NAMALWA (cell line): ENCODE data around the gene SAAL1.
"Not testable (repeated sequence)": the region's sequence is repeated elsewhere in the genome, so short reads cannot be mapped to it uniquely, and the experiment has no call there.

Experiments
- DNase-seq: peaks from one replicate; pipeline ENCODE4 v3.0.0-alpha.2; 2015; ENCODE audit warnings: low spot score

Gene SAAL1, protein sequence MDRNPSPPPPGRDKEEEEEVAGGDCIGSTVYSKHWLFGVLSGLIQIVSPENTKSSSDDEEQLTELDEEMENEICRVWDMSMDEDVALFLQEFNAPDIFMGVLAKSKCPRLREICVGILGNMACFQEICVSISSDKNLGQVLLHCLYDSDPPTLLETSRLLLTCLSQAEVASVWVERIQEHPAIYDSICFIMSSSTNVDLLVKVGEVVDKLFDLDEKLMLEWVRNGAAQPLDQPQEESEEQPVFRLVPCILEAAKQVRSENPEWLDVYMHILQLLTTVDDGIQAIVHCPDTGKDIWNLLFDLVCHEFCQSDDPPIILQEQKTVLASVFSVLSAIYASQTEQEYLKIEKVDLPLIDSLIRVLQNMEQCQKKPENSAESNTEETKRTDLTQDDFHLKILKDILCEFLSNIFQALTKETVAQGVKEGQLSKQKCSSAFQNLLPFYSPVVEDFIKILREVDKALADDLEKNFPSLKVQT

DNA sequence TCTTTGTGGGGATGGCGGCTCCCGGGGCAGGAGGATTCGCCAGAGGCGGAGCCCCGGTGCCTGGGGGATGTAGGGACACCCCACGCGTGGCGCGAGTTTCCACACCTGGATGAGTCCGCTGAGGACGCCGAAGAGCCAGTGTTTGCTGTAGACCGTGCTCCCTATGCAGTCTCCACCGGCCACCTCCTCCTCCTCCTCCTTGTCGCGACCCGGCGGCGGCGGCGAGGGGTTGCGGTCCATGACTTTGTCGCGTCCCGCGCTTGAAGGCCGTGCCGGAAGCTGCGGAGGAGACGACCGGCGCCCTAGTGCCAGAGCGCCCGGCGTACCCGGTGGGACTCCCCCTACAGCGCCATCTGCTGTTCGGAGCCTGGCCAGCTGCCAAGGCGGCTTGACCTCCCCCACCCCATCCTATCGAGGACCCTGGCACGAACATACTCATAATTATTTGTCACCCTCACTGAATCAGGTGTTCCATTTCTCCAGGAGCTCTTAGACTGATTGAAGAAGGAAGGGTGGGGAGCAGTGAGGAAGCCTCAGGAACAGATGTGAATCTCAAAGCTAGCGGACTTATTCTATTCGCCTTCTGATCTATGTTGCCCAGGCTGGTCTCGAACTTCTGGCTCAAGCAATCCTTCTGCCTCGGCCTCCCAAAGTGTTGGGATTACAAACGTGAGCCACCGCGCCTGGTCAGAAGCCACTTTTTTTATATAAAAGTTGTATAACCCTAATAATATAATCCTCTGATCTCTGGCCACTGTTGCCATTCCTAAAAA lies at the start of gene SAAL1:
TSS of gene SAAL1 (minus strand) at position 281 of the 773 bp plus-strand sequence. CDS start at position 240, 41 bp downstream.
- peak; percentile 91 for DNase-seq

DNA sequence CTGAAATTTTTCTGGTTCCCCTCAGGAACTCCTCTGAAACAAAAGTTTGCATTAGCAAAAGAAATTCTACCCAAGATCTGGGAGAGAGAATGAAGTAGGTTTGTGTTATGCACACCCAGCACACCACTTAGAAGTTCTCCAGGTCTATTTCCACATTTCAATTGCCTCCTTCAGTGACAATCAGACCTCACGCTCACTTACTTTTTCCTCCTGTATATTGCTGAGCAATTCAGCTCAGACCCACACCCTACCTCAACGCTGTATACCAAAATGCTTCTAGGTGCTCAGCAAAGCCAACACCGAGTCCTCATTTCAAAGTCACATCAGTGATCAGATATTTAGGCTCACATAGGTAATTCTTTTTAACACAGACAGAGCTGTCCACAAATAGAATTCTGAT lies 45.7 kb upstream of the SAAL1 start:
- DNase-seq: no peak

DNA sequence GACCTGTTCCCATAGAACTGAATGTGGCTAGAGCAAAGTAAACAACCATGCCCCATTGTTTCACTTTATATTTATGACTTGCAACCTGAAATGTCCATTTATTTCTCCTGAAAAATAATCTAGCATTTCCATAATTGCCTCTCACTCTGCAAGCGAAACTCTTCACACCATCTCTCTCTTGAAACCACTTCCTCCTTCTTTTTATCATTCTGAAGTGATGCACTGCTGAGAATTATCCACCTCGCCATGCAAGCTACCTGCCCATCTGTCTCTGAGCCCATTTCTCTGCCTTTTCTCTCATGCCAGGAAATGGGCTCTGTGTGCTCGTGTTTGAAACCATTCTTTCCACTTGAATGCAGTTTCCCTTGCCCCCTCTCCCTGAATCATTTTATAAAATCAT lies 40.0 kb upstream of the SAAL1 start:
- no peak for DNase-seq

DNA sequence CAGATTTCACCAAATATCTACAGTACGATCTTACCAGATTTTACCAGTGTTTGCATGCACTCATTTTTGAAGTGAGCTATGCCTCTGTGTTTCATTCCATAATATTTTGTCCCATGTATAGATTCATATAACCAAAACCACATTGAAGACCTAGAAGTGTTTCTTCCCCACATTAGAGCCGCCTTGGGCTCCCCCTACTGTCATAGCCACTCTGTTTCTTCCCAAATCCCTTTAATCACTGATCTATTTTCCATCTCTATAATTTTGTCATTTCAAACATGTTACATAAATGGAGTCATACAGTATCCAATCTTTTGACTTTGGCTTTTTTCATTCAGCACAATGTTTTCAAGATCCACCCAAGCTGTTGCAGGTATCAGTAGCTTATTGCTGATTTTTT lies 39.1 kb upstream of the SAAL1 start:
- no peak for DNase-seq

DNA sequence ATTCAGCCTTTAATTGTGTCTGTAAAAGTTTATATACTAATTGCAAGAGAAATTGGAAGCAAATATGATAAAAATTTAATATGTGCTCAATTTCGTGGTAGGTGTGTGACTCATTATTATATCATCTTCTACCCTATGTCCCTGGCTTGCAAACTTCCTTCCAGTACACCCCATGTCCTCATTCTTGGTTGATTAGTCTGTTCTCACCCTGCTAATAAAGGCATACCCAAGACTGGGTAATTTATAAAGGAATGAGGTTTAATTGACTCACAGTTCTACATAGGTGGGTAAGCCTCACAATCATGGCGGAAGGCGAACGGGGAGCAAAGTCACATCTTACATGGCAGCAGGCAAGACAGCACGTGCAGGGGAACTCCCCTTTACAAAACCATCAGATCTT lies 38.4 kb upstream of the SAAL1 start:
- no peak for DNase-seq

DNA sequence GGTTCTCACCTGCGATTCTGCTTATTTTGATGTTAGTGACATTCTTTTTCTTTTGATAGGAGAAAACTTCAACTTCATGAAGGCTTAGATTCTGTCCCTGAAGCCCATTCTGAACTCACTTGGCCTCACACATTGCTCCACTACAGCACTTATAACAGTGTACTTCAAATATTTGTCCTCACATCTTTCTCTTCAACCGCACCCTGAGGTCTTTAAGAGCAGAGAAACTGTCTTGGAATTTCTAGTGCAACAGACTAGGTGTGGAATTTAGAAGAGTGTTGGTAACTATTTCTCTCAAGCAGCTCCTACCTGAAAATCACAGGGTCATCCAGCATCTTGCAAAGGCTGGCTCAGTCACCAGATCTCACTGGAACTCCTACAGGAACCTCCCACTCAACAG lies 34.3 kb upstream of the SAAL1 start:
- no peak for DNase-seq

DNA sequence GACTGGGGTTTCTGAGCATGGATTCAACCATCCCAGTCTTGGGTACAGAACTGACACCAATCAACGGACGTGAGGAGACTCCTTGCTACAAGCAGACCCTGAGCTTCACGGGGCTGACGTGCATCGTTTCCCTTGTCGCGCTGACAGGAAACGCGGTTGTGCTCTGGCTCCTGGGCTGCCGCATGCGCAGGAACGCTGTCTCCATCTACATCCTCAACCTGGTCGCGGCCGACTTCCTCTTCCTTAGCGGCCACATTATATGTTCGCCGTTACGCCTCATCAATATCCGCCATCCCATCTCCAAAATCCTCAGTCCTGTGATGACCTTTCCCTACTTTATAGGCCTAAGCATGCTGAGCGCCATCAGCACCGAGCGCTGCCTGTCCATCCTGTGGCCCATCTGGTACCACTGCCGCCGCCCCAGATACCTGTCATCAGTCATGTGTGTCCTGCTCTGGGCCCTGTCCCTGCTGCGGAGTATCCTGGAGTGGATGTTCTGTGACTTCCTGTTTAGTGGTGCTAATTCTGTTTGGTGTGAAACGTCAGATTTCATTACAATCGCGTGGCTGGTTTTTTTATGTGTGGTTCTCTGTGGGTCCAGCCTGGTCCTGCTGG lies 31.4 kb upstream of the SAAL1 start:
- no peak for DNase-seq

DNA sequence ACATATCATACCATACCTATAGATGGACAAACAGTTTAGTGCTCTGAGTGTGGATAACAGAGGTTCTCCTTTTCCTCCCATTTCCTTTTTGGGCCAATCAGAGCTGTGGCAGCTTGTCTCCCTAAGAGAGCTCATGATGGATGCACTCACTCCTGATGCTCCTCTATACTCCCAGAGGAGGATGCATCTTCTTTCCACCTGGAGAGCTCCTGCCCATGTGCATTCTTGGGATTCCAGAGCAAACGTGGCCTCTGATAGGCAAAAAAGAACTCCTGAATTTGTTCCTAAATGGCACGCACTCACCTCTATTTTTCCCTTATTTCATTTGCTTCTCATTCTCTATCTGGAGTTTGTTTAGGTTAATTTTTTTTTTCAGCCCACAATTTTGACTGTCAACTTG lies 29.4 kb upstream of the SAAL1 start:
- no peak for DNase-seq

DNA sequence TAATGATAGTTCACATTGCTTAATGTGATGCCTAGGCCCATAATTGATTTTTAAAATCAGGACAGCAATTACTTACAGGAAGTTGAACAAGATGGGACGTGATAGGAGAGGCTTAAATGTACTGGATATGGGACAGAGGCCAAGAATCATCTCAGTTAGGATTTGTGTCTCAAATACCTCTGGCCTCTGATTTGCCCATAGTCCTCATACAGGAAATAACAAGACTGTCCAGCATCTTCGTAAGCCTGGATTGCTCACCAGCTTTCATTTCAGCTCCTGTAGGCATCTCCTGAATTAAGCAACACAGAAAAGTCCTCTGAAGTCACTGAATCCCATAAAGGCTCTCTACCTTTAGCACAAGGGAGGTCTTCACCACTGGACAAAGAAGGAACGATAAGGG lies 26.5 kb upstream of the SAAL1 start, which contains the start of gene MRGPRX3:
TSS of gene MRGPRX3 (plus strand) at position 231 of the 400 bp plus-strand sequence. CDS start 4,632 bp downstream, outside the sequence.
- DNase-seq: no peak

DNA sequence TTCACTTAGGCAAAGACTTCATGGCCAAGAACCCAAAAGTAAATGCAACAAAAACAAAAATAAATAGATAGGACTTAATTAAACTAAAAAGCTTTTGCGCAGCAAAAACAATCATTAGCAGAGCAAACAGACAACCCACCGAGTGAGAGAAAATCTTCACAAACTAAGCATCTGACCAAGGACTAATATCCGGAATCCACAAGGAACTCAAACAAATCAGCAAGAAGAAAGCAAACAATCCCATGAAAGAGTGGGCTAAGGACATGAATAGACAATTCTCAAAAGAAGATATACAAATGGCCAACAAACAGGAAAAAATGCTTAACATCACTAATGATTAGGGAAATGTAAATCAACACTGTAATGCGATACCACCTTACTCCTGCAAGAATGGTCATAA lies 25.2 kb upstream of the SAAL1 start:
- not testable (repeated sequence) for DNase-seq

DNA sequence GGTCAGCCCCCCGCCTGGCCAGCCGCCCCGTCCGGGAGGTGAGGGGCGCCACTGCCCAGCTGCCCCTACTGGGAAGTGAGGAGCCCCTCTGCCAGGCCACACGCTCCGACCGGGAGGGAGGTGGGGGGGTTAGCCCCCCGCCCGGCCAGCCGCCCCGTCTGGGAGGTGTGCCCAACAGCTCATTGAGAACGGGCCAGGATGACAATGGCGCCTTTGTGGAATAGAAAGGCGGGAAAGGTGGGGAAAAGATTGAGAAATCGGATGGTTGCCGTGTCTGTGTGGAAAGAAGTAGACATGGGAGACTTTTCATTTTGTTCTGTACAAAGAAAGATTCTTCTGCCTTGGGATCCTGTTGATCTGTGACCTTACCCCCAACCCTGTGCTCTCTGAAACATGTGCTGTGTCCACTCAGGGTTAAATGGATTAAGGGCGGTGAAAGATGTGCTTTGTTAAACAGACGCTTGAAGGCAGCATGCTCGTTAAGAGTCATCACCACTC lies 15.5 kb upstream of the SAAL1 start:
- not testable (repeated sequence) for DNase-seq

DNA sequence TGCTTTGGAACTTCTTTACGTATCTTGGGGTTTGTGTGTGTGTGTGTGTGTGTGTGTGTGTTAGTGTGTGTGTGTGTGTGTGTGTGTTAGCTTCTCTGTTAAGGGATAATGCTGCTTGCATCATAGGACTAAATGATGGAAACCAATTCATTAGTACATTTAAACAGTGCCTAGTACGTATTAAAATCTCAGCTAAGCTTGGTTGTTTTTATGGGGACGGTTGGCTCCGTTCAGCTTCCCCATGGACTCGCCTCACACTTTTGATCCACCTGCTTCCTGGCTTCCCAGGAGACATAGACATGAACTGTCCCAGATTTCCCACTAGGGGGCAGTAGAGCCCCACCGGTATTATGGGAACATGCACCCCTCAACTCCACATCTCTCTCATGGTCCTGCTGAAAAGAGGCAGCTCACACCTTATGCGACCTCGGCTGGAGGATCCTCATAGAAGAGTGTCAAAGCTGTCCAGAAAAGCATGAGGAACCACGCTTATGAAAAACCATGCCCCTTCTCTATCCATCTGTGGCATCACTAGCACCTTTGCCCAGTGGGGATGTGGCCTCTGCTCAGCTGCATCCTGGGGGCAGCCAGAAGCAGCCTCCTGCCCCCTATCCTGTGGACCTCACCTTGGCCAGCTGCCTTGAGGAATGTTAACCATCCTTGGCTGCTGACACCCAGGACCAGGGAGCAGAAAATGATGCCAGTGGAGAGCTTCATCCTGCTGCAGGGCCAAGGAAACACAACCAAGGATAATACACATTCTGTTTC lies 9.7 kb upstream of the SAAL1 start:
- peak; percentile 86 for DNase-seq

DNA sequence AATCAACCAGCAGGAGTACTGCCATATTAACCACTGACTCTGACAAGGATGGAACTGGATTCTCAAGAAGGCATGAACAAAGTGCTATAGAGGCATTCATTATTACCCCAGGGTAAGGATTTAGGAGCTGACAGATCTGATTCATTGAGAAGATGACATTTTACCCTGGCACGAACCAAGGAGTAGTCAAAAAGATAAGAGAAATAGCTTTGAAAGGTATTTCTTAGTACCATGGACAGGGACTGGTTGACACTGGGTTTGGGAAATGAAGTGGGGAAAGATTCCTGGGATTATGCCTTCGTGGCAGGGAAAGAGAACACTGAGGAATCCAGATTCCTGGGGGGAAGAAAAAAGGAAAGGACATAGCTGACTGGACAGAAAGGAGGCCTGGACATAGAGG lies 5.1 kb upstream of the SAAL1 start:
- no peak for DNase-seq

DNA sequence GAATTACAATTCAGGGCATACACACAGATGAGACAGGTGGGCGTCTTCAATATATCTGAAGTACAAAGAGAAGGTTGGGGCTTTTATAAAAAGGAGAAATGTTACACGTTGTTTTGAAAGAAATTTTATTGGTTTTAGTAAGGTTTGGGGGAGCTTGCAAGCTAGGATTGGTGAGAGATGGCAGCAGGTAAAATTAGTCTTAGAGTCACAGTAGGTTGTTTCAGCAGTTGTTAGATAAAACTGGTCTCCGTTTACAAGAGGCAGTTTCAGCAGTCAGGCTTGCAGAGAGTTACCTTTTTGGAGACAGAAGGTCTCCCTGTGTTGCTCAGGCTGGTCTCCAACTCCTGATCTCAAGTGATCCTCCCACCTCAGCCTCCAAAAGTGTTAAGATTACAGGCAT lies 2.4 kb upstream of the SAAL1 start:
- DNase-seq: no peak

DNA sequence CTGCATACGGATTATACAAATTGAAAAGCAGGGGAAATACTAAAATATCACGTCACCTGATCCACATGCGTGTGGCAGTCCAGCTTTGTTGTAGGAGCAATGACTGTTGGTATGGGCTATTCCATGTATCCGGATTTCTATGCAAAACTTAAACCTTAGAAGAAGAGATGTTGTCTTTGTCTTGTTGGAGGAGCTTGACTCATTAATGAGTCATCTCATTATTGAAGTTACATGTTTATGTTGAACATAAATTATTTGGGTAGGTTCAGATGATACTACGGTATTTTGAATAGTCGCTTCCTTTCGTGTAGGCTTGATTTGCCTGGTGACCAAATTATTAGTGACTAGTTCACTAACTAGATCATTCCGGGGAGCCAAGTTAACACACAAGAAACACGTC lies 806 bp upstream of the SAAL1 start:
- no peak for DNase-seq

DNA sequence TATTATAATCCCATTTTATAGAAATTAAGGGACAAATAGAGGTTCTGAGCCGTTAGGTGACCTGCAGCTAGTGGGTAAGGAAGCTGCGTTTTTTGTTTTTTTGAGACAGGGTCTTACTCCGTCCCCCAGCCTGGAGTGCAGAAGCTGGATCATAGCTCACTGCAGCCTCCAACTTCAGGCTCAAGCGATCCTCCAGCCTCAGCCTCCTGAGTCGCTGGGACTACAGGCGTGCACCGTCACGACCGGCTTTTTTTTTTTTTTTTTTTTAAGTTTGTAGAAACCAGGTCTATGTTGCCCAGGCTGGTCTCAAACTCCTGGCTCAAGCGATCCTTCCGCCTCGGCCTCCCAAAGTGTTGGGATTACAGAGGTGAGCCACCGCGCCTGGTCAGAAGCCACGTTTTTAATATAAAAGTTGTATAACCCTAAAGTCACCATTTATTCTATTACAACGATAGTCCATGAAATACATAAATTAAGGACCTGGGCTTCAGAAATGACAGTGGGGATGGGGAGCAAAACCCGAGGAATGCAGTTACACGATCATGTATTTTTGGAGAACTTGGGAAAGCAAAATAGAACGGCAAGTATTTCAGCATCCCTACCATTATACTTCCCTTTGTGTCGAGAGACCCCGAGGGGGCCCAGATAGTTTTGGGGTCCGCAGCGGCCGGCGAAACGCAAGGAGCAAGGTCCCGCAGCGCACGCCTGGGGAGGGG lies 638 bp downstream of the SAAL1 start:
- no peak for DNase-seq

DNA sequence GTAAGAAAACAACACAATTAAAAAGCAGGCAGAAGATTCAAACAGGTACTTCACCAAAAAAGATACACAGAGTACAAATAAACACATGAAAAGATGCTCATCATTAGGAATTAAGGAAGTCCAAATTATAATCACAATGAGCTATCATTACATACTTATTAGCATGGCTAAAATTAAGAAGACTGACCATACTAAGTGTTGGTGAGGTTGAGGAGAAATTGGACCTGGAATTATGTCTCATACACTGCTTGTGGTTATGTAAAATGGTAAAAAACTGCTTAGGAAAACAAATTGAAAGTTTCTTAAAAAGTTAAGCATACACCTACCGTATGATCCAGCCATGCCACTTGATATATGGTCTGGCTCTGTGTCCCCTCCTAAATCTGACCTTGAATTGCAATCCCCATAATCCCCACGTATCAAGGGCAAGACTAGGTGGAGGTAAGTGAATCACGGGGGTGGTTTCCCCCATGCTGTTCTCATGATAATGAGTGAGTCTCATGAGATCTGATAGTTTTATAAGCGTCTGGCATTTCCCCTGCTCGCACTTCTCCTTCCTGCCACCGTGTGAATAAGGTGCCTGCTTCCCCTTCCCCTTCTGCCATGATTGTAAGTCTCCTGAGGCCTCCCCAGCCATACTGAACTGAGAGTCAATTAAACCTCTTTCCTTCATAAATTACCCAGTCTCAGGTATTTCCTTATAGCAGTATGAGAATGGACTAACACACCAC lies 4.8 kb downstream of the SAAL1 start:
- DNase-seq: peak; percentile 26

DNA sequence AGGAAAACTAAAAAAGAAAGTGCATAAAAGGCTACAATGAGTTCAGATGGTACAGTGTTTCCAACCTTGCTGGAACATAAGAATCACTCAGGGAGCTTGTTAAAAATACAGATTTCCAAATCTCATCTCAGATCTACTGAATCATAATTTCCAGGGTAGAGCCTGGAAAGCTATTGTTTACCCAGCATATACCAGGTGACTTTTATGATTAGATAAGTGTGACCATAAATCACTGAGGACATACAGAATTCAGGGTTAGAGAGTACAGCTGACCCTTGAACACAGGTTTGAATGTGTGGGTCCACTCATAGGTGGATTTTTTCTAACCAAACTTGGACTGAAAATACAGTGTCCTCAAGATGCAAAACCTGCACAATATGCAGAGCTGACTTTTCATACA lies 11.9 kb downstream of the SAAL1 start:
- no peak for DNase-seq

DNA sequence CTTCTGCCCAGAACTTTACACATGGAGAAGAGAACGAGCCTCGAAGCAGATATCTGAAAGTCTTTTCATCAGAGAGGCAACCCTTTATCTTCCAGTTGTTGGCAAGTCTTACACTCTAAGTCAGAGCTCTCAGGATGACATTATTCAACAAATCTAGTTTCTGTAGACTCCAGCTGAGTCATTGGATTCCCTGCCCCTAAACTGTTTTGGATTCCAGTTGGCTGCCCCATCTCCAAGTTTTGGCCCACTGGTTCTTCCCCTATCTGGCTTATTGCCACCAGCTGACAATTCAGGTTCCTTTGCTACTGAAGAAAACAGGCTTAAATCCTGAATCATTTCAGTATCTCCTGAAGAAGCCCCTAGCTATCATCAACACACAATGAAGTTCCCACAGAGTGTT lies 14.2 kb downstream of the SAAL1 start:
- DNase-seq: no peak

DNA sequence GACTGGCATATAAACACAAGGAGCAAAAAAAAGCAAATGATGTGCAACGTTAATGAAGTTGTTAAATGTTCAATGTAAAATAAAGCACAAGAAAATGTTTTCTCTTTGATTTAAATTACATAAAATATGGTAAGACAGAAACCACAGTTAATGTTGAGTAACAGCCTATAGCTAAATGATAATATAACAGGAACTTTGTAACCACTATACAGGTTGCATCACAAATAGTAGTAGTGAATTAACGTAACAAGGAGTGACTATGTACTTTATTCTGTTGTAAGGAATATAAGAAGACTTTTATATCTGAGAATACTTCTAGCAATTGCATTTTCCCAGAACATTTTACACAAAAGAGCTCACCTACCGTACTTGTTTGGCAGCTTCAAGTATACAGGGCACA lies 16.9 kb downstream of the SAAL1 start:
- no peak for DNase-seq
